ENCODE results near the gene FAM3A.

GRCh38 chrX:154473683-154474082 lies 42.3 kb downstream of the FAM3A start:
- TF ChIP-seq CTCF (IDR thresholded peaks at IDR 0.05) (no peak), POLR2A (IDR thresholded peaks at IDR 0.05) (no peak)
